CD4-positive, alpha-beta T cell treated with Interferon alpha-2 for 1 hour (primary cell): Measurements from ENCODE around the gene ATAD3A.
A peak's percentile ranks its signal among the peaks of the same experiment; 100 is the strongest.
"Not testable (repeated sequence)": the region's sequence is repeated elsewhere in the genome, so short reads cannot be mapped to it uniquely, and the experiment has no call there.

Experiments used
- DNase-seq, 2 donors: peaks; one replicate each; pipeline ENCODE4 v3.0.0-alpha.2; 2020 to 2022

Gene ATAD3A

DNA sequence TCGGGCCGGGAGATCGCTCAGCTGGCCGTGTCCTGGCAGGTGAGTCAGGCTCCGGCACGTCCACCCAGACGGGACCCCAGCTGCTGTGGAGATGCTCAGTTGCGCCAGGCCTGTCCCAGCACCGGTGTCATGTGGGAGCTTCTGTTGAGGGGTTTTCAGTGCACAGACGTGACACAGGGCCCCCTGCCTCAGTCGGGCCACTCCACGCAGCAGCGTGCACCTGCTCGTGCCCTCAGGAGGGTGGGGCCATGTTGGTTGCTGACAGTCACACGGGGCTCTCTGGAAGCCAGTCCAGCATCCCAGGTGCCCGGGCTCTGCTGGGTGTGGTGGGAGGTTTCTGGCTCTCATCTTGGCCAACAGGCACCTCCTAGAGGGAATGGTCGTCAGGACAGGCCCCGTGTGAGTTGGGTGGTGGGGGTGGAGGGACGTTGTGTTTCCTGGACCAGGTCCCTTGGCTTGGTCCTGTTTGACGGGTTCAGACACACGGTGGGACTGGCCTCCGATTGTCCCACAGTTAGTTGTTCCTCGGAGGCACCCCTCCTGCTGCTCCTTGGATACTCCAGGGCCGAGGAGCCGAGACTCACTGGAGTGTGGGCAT lies 21.2 kb upstream of the ATAD3A start:
- no peak for DNase-seq

DNA sequence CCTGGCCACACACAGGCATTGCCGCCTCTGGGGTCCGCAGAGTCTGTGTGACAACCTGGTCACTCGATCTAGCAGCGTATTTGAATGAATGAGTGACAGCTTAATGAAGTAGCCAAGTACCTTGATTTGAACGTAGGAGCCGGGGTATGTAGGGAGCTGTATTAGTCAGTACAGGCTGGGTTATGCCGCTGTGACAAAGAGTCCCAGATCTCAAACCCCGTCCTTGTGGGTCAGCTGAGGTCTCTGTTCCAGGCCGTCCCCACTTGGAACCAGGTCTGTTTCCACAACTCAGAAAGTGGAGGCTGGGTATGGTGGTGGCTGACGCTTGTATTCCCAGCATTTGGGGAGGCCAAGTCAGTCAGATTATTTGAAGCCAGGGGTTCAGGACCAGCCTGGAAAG lies 20.4 kb upstream of the ATAD3A start:
- no peak for DNase-seq

DNA sequence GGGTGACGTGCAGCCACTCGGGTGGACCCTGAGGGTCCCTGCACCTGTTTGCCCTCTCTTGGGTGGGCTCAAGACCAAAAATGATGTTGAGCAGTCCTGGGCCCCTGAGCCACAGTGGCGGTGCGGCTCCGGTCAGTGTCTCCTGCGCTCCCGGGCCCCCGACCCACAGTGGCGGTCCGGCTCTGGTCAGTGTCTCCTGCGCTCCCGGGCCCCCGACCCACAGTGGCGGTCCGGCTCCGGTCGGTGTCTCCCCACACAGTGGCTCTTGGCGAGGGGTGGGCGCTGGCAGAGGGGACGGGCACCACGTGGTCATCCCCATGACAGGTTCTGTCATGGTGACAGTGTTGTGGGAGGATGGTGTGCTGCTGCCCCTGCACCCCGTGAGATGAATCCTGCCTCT lies 17.7 kb upstream of the ATAD3A start:
- not testable (repeated sequence) for DNase-seq

GRCh38 chr1:1495461-1495975 lies 16.4 kb upstream of the ATAD3A start:
- not testable (repeated sequence) for DNase-seq

DNA sequence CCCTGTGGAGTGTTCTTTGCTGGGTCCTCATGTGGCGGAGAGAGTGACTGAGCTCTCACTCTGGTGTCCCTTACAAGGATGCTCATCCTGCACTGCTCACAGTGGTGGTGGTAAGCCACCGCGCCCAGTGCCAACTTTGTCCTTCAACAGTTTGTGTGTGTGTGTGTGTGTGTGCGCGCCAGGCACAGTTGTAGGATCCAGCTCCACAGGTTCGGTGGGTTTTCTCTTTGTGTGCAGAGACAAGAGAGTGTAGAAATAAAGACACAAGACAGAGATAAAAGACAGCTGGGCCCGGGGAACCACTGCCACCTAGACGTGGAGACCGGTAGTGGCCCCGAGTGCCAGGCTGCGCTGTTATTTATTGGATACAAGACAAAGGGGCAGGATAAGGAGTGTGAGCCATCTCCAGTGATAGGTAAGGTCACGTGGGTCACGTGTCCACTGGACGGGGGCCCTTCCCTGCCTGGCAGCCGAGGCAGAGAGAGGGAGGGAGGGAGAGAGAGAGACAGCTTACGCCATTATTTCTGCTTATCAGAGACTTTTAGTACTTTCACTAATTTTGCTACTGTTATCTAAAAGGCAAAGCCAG lies 7.1 kb upstream of the ATAD3A start:
- DNase-seq, result peak; percentile 74 to 85

DNA sequence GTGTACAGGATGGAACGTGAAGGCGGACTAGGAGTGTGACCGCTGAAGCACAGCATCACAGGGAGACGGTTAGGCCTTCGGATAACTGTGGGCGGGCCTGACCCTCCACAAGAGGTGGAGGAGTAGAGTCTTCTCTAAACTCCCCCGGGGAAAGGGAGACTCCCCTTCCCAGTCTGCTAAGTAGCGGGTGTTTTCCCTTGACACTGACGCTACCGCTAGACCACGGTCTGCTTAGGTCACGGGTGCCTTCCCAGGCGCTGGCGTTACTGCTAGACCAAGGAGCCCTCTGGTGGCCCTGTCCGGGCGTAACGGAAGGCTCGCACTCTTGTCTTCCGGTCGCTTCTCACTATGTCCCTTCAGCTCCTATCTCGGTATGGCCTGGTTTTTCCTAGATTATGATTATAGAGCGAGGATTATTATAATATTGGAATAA lies 6.6 kb upstream of the ATAD3A start:
- DNase-seq, result peak; percentile 47 to 57

DNA sequence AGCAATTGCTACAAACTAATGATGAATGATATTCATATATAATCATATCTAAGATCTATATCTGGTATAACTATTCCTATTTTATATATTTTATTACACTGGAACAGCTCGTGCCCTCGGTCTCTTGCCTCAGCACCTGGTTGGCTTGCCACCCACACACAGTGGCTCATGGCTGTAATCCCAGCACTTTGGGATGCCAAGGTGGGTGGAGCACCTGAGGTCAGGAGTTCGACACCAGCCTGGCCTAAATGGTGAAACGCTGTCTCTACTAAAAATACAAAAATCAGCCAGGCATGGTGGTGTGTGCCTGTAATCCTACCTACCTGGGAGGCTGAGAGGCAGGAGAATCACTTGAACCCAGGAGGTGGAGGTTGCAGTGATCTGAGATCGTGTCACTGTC lies 6.2 kb upstream of the ATAD3A start:
- not testable (repeated sequence) for DNase-seq

DNA sequence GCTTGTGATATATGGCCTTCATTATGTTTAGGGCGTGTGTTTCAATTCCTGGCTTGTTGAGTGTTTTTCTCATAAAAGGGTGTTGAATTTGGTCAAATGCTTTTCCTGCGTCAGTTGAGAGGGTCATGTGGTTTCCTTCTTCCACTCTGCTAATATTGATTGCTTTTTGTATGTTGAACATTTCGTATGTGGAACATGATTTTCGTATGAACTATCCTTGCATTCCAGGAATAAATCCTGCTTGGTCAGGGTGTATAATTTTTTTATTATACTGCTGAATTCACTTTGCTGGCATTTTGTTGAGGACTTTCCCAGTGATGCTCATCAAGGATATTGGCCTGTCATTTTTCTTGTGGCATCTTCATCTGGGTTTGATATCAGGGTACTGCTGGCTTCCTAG lies 4.7 kb upstream of the ATAD3A start:
- DNase-seq, result no peak

DNA sequence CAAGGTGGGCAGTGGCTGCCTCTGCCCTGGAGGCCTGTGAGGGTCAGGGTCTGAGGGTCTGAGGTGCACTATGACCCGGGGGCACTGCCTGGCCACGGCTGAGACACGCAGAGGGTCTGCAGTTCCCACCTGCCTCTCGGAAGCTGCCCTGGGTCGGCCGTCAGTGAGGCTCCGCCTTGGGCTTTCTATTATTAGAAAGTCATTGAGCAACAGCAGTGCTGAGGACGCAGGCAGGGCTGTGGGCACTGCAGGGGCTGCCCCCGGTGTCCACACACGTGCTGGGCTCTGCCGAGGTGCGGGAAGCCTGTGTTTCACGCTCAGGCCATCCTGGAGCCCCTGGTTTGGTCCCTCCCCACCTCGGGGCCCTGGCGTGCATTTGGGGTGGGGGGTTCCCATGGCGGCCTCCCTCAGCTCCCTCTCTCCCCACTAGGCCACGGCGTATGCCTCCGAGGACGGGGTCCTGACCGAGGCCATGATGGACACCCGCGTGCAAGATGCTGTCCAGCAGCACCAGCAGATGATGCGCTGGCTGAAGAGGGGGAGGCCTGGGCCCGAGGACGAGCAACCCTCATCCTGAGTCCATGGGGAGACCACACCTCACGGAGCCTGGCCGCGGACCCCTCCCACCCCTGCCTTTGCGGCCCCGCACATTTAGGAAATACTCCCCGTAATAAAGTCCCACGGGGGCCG lies 3.0 kb upstream of the ATAD3A start:
- DNase-seq, result not testable (repeated sequence)

DNA sequence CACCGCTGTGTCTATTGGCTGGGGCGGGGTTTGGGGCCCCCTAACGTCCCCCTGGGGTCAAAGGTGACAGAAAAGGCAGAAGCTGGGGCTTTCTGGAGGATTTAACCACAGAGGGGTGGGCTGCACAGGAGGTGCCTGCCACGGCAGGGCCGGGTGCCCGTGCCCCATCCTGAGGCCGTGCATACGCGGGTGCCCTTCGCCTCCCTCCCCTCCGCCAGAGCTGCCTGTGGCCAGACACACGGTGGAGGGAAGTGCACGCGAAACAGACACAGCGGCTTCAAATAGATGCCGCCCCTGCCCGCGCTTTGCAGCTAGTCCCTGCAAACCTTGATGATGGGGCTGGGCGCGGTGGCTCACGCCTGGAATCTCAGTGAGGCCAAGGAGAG lies 2.5 kb upstream of the ATAD3A start:
- DNase-seq, result not testable (repeated sequence)

DNA sequence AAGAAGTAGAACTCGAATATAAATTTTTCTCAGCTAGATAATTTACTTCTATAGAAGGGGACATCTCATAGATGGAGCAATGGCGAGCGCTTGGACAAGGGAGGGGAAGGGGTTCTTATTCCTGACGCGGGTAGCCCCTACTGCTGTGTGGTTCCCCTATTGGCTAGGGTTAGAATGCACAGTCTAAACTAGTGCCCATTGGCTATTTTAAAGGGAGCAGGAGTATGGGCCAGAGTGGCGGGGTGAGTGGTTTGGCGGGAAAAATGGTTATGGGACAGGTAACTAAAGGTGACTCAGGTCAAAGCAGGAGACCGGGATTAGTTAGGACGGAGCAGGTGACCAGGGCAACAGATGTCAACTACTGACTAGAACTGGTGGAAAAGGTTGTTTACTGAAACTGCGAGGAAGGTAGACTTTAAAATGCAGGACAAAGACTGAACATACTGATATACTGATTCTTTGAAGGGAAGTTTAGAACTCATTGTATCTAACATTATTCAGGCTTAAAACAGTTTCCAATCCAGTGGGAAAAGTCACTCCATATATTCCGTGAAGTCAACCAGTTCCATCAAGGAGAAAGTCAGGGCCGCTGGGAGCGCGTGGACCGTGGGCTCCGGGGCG lies 940 bp upstream of the ATAD3A start:
- DNase-seq, result peak in 1 of 2 donors; percentile 19

- DNase-seq, result peak in 1 of 2 donors; percentile 23
Observed at GRCh38 chr1:1512425-1512824, 463 bp downstream of the ATAD3A start.

- DNase-seq, result not testable (repeated sequence)
Observed at GRCh38 chr1:1513675-1514074, 1.7 kb downstream of the ATAD3A start.

GRCh38 chr1:1514376-1514775 lies 2.4 kb downstream of the ATAD3A start:
- peak in 1 of 2 donors; percentile 41 for DNase-seq

DNA sequence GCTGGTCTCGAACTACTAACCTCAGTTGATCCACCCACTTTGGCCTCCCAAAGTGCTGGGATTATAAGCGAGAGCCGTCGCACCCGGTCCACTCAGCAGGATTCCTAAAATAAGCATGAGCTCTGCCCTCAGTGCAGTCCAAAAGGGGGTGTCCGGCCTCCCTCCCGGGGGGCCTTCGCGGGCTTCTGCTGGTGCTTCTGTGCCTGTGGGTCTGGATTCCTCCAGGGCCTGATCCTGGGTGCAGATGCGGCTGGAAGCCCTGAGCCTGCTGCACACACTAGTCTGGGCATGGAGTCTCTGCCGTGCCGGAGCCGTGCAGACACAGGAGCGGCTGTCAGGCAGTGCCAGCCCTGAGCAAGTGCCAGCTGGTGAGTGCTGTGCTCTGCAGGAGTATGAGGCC lies 5.0 kb downstream of the ATAD3A start:
- not testable (repeated sequence) for DNase-seq

DNA sequence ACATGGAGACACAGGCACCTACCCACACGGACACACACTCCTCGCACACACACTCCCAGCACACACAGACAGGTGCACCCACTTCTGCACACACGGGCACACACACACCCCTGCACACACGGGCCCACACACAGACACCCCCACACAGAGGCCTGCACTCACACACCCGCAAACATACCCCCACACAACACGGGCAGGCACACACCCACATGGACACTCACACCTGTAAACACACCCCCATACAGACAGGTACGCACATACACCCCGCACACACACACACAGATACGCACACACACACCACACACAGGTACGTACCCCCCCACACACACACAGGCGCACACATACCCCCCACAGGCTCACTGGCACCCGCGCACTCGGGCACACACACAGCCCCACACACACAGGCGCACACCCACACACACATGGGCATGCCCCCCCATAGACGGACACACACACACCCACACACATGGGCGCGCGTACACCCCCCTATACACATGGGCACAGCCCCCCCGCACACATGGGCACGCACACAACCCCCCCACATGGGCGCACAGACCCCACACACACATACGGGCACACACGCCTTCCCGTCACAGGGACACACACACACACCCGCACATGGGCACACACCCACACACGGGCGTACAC lies 6.1 kb downstream of the ATAD3A start:
- DNase-seq, result no peak

- DNase-seq, result not testable (repeated sequence)
Observed at GRCh38 chr1:1518621-1519007, 6.7 kb downstream of the ATAD3A start.

DNA sequence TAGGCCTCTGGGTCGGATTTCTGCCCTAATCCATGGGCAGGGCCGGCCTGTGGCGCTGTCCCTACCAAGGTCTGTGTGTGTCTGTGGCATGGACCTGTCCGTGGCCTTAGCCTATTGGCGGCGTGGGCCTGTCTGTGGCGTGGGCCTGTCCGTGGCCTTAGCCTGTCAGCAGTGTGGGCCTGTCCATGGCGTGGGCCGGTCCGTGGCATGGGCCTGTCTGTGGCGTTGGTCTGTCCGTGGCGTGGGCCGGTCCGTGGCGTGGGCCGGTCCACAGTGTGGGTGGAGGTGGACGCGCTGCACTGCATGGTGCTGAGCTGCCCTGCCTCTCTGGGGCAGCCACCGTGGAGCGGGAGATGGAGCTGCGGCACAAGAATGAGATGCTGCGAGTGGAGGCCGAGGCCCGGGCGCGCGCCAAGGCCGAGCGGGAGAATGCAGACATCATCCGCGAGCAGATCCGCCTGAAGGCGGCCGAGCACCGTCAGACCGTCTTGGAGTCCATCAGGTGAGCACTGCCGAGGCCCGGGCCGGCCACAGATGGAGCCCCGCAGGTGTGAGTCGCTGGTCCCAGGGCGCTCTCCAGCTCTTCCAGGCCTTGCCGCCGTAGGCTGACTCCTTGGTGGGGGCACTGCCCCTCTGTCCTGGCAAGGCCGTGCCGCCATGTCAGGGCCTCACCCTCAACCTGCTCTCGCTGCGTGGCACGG lies 8.0 kb downstream of the ATAD3A start:
- DNase-seq, result not testable (repeated sequence)

- no peak for DNase-seq
Observed at GRCh38 chr1:1521331-1521730, 9.4 kb downstream of the ATAD3A start.

GRCh38 chr1:1522536-1522935 lies 10.6 kb downstream of the ATAD3A start:
- not testable (repeated sequence) for DNase-seq

- not testable (repeated sequence) for DNase-seq
Observed at GRCh38 chr1:1523226-1523625, 11.3 kb downstream of the ATAD3A start.

DNA sequence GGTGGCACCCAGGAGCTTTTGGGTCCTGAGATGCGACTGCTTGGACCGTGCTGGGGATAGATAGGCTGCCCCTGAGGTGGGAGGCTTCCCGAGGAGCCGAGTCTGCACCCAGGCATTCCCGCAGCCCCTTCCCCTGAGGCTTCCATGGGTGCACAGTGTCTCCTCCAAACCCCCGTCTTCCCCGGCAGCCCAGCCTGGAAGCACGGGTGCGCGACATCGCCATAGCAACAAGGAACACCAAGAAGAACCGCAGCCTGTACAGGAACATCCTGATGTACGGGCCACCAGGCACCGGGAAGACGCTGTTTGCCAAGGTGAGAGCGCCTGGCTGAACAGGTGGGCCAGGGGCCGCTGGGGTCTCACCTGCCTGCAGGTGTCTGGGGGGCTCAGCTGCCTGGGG lies 11.7 kb downstream of the ATAD3A start:
- not testable (repeated sequence) for DNase-seq
